A673 (cell line): ENCODE results near the gene GBGT1. TPM values are rescaled to one million over a fixed set of nuclear protein-coding genes. Genes with fewer than 3 reads are reported as not detected.

Source experiments
- BruUV-seq: library from RNA; stranded (reverse); fragments of 400-500 nt; replicated peaks from 2 replicates; lab custom pipeline; 2021; lab: Mats Ljungman, UMichigan
- CTCF ChIA-PET: fragments of 300-600 bp; sonication (Branson Sonifier 250); formaldehyde crosslinking; loops from one replicate; lab custom pipeline; 2022; ENCODE audit warnings: antibody characterized with exemption; lab: Charles Lee
- POLR2A ChIA-PET: fragments of 300-600 bp; sonication (Branson Sonifier 250); formaldehyde crosslinking; loops from one replicate; lab custom pipeline; 2022; ENCODE audit warnings: antibody characterized with exemption; ENCODE audit not compliant: low non-redundant PET; lab: Charles Lee
- DNase-seq: peaks from one replicate; pipeline ENCODE4 v3.0.0-alpha.2; 2015; ENCODE audit warnings: low spot score
- H3K27ac ChIP-seq: fragments of 200-600 bp; sonication (generic); 2 replicates; pipeline ENCODE4 v1.5.1; 2016; ENCODE audit warnings: mixed run types, low read depth, mild to moderate bottlenecking, mixed read lengths, antibody characterized with exemption, low read length; ENCODE audit not compliant: poor library complexity, severe bottlenecking
- H3K27me3 ChIP-seq: fragments of 200-600 bp; sonication (generic); replicated peaks from 2 replicates; pipeline ENCODE4 v1.6.1; 2017; ENCODE audit warnings: mixed run types, low read depth, mild to moderate bottlenecking, mixed read lengths, antibody characterized with exemption, low read length; ENCODE audit not compliant: insufficient read depth, poor library complexity
- H3K36me3 ChIP-seq: fragments of 200-600 bp; sonication (generic); 2 replicates; pipeline ENCODE4 v1.6.1; 2016; ENCODE audit warnings: mixed run types, mild to moderate bottlenecking, mixed read lengths, antibody characterized with exemption, low read length; ENCODE audit not compliant: insufficient read depth, poor library complexity, severe bottlenecking
- H3K4me1 ChIP-seq: fragments of 200-600 bp; sonication (generic); 2 replicates; pipeline ENCODE4 v1.6.1; 2017; ENCODE audit warnings: mixed run types, mild to moderate bottlenecking, mixed read lengths, antibody characterized with exemption, low read length; ENCODE audit not compliant: insufficient read depth, poor library complexity, severe bottlenecking
- H3K4me3 ChIP-seq: fragments of 200-600 bp; sonication (generic); 2 replicates; pipeline ENCODE4 v1.5.1; 2016; ENCODE audit warnings: low read depth, mixed run types, mild to moderate bottlenecking, mixed read lengths, low read length; ENCODE audit not compliant: poor library complexity, severe bottlenecking
- H3K9me3 ChIP-seq: fragments of 200-600 bp; sonication (generic); 2 replicates; pipeline ENCODE4 v1.6.1; 2016; ENCODE audit warnings: mixed run types, low read depth, mild to moderate bottlenecking, mixed read lengths, antibody characterized with exemption, low read length; ENCODE audit not compliant: poor library complexity, severe bottlenecking
- EZH2 ChIP-seq: fragments of 200-600 bp; sonication (generic); IDR thresholded peaks from 2 replicates; pipeline ENCODE4 v1.6.1; 2017; ENCODE audit warnings: borderline replicate concordance, low read depth, mild to moderate bottlenecking, mixed read lengths, antibody characterized with exemption, low read length; ENCODE audit not compliant: poor library complexity, severe bottlenecking
- intact Hi-C: fragments of 100-400 bp; cut with micrococcal nuclease; formaldehyde crosslinking; loops from one replicate; pipeline ENCODE4 v1.10.0; 2022; ENCODE audit not compliant: unreplicated experiment
- total RNA-seq: library from RNA; stranded (reverse); gene quantifications from 2 replicates; pipeline ENCODE4 v1.2.3, GENCODE V29; 2021
- TF ChIP-seq, protein P1 (sequence below): fragments of 300-800, 200-600 bp; sonication (generic); conservative IDR thresholded peaks from 2 replicates; pipeline ENCODE4 v1.5.1; 2017; ENCODE audit warnings: low read depth, mild to moderate bottlenecking, antibody characterized with exemption, low read length, moderate library complexity, mixed read lengths

GBGT1 gene
- total RNA-seq, 1 experiment from 2014 or later, result 1.8 TPM

- Histone ChIP-seq H3K9me3 (no peaks in the 10 kb centered on the region), H3K36me3 (no peaks in the 10 kb centered on the region), H3K4me3 (no peak overlapping the region), H3K4me1 (peaks cover 5% of the 10 kb centered on the region), H3K27me3 (no peaks in the 10 kb centered on the region), H3K27ac (no peak overlapping the region)
- ChIA-PET POLR2A (no interaction called here), CTCF (no interaction called here)
- no peak for DNase-seq
- intact Hi-C loops, result no loop called here
- BruUV-seq, result no TSS peak
- TF ChIP-seq, protein P1, sequence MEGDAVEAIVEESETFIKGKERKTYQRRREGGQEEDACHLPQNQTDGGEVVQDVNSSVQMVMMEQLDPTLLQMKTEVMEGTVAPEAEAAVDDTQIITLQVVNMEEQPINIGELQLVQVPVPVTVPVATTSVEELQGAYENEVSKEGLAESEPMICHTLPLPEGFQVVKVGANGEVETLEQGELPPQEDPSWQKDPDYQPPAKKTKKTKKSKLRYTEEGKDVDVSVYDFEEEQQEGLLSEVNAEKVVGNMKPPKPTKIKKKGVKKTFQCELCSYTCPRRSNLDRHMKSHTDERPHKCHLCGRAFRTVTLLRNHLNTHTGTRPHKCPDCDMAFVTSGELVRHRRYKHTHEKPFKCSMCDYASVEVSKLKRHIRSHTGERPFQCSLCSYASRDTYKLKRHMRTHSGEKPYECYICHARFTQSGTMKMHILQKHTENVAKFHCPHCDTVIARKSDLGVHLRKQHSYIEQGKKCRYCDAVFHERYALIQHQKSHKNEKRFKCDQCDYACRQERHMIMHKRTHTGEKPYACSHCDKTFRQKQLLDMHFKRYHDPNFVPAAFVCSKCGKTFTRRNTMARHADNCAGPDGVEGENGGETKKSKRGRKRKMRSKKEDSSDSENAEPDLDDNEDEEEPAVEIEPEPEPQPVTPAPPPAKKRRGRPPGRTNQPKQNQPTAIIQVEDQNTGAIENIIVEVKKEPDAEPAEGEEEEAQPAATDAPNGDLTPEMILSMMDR, result no peak
- TF ChIP-seq EZH2, result no peak
These were observed 31.5 kb downstream of the GBGT1 start for GRCh38 chr9:133132174-133132573.

- intact Hi-C loops, result no loop called here
- no peak overlapping the region for H3K27ac ChIP-seq
- H3K4me1 ChIP-seq, result peaks cover 5% of the 10 kb centered on the region
- no peak for TF ChIP-seq EZH2
- TF ChIP-seq, protein P1, result no peak
- CTCF ChIA-PET, result no interaction called here
- H3K4me3 ChIP-seq, result no peak overlapping the region
- H3K9me3 ChIP-seq, result no peaks in the 10 kb centered on the region
- no peaks in the 10 kb centered on the region for H3K27me3 ChIP-seq
- no TSS peak for BruUV-seq
- POLR2A ChIA-PET, result no interaction called here
- no peaks in the 10 kb centered on the region for H3K36me3 ChIP-seq
- DNase-seq, result no peak
These were observed 32.2 kb downstream of the GBGT1 start for GRCh38 chr9:133131506-133131905.

DNA sequence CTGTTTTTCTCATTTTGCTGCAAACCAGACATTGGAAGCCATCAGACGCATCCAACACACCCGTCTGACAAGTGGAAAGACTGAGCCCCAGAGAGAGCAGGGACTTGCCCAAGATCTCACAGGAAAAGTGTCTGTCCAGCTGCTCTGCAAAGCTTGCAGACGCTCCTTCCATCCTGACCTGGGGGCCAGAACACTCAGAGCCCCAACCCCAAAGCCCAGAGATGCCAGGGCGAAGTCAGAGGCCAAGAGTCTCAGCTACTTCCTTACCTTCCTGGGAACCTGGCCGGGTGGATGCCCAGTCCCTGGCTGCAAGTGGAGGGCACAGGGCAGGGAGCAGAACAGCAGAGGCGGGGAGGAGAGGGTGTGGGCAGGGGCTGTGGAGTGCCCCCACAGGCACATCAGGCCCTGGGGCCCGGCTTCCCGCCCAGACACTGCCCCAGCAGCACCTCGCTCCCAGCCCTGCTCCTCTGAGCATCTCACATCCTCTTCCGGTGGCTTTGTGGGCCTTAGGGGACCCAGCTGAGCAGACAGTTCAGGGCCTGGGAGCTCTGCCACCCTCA, 32.9 kb downstream of the GBGT1 start:
- H3K36me3 ChIP-seq, result no peaks in the 10 kb centered on the region
- H3K4me1 ChIP-seq, result peaks cover 5% of the 10 kb centered on the region
- ChIA-PET CTCF (no interaction called here), POLR2A (no interaction called here)
- H3K27me3 ChIP-seq, result no peaks in the 10 kb centered on the region
- no peak for TF ChIP-seq EZH2
- TF ChIP-seq, protein P1, result no peak
- H3K4me3 ChIP-seq, result no peak overlapping the region
- no peak for DNase-seq
- H3K9me3 ChIP-seq, result no peaks in the 10 kb centered on the region
- H3K27ac ChIP-seq, result no peak overlapping the region
- intact Hi-C loops, result no loop called here
- BruUV-seq, result no TSS peak
